HG03064 (cell line): ENCODE data around the gene NLRP10.

Experiments
- ATAC-seq: cut with Tn5 transposase; IDR thresholded peaks from one replicate; pipeline ENCODE4 v1.9.1; 2021; ENCODE audit warnings: low read depth; ENCODE audit not compliant: unreplicated experiment

The NLRP10 gene

DNA sequence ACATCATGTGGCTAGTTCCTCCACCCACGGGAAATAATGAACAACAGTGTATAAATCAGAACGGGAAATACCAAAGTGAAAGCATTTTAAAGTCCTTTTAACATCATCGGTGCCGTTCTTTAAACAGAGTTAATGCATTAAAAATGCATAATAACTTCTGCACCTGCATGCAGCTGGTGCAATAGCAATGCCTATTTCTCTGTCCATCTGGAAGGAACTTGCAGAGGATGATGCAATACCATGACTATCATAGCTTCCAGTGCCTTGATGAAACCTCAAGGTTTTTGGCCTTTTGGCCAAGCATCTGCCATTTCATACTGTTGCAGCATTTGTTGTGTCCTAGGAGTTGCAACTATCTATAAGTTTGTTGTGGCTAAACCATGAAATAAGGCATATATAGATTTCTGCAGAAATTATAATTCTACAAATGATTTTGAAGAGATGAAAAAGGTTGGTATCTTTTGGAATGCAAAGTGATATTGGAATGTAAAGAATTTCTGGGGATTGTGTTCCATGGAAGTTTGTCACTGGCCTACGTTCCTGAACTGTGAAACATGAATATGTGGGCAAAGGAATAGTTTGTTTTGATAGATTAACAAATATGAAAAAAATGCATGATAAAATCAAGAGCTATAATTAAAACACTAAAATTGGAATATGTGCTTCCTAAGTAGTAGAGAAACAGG lies 12.1 kb upstream of the NLRP10 start:
- no peak for ATAC-seq

DNA sequence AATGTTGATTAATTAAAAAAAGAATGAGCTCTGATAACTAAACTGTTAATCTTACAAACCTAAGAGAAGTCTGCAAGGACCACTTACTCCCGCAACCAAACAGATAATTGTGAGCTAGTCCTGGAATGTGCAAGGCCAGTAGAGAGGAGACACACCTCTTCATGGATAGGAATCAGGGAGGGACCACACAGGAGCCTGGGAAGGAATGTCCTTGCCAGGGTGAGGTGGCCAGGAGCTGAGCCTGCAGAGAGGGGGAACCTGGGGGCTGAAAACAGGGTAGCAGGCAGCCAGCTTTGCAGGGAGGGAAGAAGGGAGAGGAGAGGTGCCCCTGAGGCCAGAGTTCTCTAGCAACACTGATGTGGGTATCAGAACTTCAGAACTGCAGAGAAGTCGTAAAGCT lies 9.4 kb upstream of the NLRP10 start:
- ATAC-seq, result no peak

DNA sequence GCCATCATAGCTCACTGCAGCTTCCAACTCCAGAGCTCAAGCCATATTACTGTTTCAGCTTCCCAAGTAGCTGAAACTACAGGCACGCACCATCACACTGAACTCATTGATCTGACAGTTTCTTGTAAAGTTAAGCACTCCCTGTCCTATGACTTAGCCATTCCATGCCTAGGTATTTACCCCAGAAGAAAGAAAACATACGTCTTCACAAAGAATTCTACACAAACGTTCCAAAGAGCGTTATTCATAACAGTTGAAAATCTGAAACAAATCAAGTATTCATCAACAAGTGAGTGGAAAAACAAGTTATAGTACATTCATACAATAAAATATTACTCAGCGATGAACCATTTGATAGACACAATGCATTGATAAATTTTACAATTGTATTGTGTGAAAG lies 7.8 kb upstream of the NLRP10 start:
- no peak for ATAC-seq

DNA sequence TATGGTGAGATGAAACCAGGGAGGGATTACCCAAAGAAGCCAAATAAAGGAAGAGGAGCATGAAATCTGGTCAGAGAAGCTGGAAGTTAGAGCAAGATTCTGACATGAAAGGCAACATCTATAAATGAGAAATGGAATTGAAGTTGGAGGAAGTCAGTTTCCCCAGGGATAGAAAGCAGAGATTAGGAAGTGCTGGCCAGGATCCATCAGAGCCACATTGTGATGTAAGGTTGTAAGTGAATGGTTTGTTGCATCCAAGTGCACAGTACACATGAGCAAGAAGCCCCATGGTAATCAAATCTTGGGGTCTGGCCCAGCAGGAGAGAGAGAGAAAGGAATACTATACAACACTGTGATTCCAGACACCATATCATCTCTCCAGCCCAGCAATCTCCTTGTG lies 6.6 kb upstream of the NLRP10 start:
- no peak for ATAC-seq

- ATAC-seq, result no peak
Measured at GRCh38 chr11:7969756-7970646, 4.8 kb upstream of the NLRP10 start.

DNA sequence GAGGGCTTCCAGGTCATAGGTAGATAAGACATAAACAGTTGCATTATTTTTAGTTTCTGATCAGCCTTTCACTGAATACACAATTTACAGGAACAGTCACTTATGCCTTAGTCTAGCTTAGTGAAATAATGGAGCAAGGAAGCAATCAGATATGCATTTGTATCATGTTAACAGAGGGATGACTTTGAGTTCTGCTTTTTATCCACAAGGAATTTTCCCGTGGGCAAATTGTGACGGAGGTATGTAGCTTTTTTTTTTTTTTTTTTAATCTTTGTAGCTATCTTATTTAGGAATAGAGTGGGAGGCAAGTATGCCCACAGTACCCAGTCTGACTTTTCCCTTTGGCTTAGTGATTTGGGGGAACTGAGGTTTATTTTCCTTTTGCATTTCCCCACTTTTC lies 3.4 kb upstream of the NLRP10 start:
- no peak for ATAC-seq

DNA sequence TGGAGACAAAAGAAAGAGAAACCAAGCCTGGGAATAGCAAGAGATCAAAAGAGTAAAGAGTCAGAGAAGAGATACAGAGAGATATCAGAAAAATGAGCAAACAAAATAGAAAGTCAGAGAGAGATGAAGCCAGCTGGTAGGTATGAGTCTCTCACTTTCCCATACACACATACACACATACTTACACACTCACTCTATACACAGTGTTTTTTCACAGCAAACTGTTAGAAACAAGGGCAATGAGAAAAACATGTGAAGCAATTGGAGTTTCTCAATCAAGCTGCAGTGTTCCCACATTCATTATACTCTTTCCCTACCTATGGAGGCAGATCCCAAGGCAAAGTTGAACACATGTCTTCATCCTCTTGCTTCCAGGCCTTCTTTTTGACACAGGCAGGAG lies 2.6 kb upstream of the NLRP10 start:
- ATAC-seq, result no peak

GRCh38 chr11:7967097-7967496 lies 1.9 kb upstream of the NLRP10 start:
- ATAC-seq, result no peak

GRCh38 chr11:7964873-7965272 lies 374 bp downstream of the NLRP10 start:
- ATAC-seq, result no peak

DNA sequence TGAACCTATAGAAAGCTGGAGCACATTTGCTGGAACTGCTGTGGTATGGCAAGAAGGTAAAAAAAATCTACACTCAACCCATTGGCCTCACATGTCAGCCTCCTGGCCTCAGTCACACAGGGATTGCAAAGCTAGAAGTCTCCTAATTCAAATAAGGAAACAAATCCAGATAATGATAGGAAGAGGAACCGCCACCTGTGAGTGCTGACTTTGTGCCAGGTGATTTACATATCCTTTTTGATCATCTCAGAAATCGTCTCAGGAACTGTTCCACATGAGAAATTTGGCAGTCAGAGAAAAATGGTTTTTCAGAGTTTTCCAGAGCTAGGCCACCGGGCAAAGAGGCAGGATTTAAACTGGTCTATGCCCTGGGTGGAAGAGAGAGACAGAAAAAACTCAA lies 986 bp downstream of the NLRP10 start:
- no peak for ATAC-seq

DNA sequence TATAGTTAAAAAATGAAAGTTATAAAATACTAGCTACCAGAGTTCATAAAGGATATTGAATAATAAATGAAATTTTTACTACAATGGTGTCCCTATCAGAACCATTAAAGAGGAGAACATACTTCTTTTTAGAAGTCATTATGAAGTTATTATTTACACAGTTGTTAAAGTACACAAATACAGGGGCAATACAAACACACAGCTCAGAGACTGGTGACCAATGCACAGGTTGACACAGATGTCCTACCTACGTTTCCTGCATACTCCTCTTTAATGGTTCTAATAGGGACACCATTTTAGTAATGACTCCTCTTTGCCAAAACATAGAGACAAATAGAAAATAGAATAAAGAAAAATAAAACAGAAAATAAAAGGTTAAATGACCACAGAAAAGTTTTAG lies 10.1 kb downstream of the NLRP10 start:
- ATAC-seq, result no peak

DNA sequence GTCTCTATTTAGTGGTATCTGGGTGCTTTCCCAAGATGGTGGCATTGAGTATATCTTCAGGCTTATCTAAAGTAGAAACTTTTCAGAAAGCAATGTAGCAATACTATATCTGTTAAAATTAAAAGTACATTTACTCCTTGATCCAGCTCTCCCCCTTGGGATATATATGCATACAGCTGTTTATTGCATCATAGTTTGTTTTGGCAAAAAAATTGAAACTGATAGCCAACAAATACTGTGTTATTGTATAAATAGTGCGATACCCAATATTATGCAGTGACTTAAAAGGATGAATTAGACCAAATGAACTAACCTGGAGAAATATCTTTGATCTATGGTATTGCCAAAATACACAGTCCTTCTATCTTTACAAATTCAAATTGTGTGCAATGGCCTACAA lies 15.3 kb downstream of the NLRP10 start:
- ATAC-seq, result no peak

GRCh38 chr11:7944123-7944522 lies 21.1 kb downstream of the NLRP10 start:
- ATAC-seq, result no peak

GRCh38 chr11:7941608-7942007 lies 23.6 kb downstream of the NLRP10 start, which contains the start of gene OR10A3:
TSS of gene OR10A3 (minus strand) at chr11:7941708. CDS start at chr11:7939520, 2,188 bp downstream.
- no peak for ATAC-seq

DNA sequence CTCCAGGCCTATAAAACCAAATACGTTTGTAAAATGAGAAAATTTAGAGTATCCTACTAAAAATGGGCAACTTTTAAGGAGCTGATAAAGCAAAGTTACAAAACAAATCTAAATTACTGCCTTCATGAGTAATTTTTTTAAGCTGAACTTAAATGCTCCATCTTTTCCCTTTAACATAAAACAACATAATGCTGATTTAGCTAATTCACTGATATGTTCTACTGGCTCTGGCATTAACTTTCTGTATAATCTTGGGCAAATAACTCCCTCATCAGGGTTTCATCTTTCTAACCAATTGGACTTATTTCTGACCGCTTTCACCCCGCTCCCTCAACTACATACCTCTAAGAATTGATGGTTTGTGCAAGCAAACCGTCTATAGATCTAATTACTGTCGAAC lies 24.1 kb downstream of the NLRP10 start:
- ATAC-seq, result no peak

- ATAC-seq, result no peak
Measured at GRCh38 chr11:7936615-7937014, 28.6 kb downstream of the NLRP10 start.

GRCh38 chr11:7931168-7931567 lies 34.1 kb downstream of the NLRP10 start, which contains the start of gene OR10A6:
TSS of gene OR10A6 (minus strand) at chr11:7931268. CDS start at chr11:7928662, 2,606 bp downstream.
- no peak for ATAC-seq

- no peak for ATAC-seq
Measured at GRCh38 chr11:7927635-7928034, 37.6 kb downstream of the NLRP10 start.

GRCh38 chr11:7924536-7924935 lies 40.7 kb downstream of the NLRP10 start:
- ATAC-seq, result no peak

DNA sequence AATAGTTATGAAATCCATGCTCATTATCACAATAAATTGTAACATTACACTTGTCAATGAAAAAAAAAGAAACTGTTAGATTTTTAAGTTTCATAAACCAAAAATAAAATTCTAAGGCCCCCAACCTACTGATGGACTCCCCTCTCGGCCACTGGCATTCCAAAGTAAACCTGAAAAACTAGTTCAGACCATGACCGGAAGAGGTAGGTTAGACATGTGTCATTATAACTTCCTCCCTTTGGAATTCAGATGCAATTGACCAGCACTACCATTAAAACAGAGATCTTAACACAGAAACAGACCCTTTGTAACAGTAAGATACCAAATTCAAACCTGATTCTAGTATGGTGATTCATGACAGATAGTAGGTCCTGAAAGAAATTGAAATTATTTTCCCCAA lies 47.1 kb downstream of the NLRP10 start:
- no peak for ATAC-seq
